NCI-H1436 (cell line): ENCODE results near the gene TMEM72.

Source experiments
- DNase-seq: peaks from one replicate; lab custom pipeline; 2025; lab: John Stamatoyannopoulos, UW

Gene TMEM72

GRCh38 chr10:44890696-44891563 lies 20.2 kb upstream of the TMEM72 start:
- DNase-seq = no peak

GRCh38 chr10:44891721-44892120 lies 19.4 kb upstream of the TMEM72 start:
- no peak for DNase-seq

- DNase-seq = no peak
Observed at GRCh38 chr10:44893604-44894468, 17.3 kb upstream of the TMEM72 start.

GRCh38 chr10:44894691-44895090 lies 16.4 kb upstream of the TMEM72 start:
- no peak for DNase-seq

GRCh38 chr10:44895280-44895679 lies 15.9 kb upstream of the TMEM72 start:
- DNase-seq = peak; percentile 67

GRCh38 chr10:44897049-44897448 lies 14.1 kb upstream of the TMEM72 start:
- no peak for DNase-seq

GRCh38 chr10:44898665-44899064 lies 12.5 kb upstream of the TMEM72 start:
- peak; percentile 47 for DNase-seq

GRCh38 chr10:44899450-44900080 lies 11.6 kb upstream of the TMEM72 start:
- no peak for DNase-seq

GRCh38 chr10:44902941-44903545 lies 8.1 kb upstream of the TMEM72 start:
- DNase-seq = peak; percentile 73

GRCh38 chr10:44906486-44906885 lies 4.7 kb upstream of the TMEM72 start:
- DNase-seq = no peak

GRCh38 chr10:44907556-44907955 lies 3.6 kb upstream of the TMEM72 start:
- no peak for DNase-seq

- no peak for DNase-seq
Observed at GRCh38 chr10:44908066-44908749, 2.9 kb upstream of the TMEM72 start.

GRCh38 chr10:44908936-44909630 lies 2.1 kb upstream of the TMEM72 start:
- no peak for DNase-seq

GRCh38 chr10:44909910-44910309 lies 1.2 kb upstream of the TMEM72 start:
- no peak for DNase-seq

- no peak for DNase-seq
Observed at GRCh38 chr10:44910602-44911001, 535 bp upstream of the TMEM72 start.

GRCh38 chr10:44911951-44912350 lies 814 bp downstream of the TMEM72 start:
- DNase-seq = no peak

- no peak for DNase-seq
Observed at GRCh38 chr10:44913350-44914081, 2.4 kb downstream of the TMEM72 start.

GRCh38 chr10:44914891-44915290 lies 3.8 kb downstream of the TMEM72 start:
- DNase-seq = no peak

- no peak for DNase-seq
Observed at GRCh38 chr10:44916429-44916828, 5.3 kb downstream of the TMEM72 start.

GRCh38 chr10:44917848-44918247 lies 6.7 kb downstream of the TMEM72 start:
- DNase-seq = no peak
